ENCODE measurements around the gene MUC3A. TPM values are rescaled to one million over a fixed set of nuclear protein-coding genes. Genes with fewer than 3 reads are reported as not detected.
"Not testable (repeated sequence)": the region's sequence is repeated elsewhere in the genome, so short reads cannot be mapped to it uniquely, and the experiment has no call there.

MUC3A gene
- total RNA-seq, 3 donors from 2014 or later = under 0.01 to 0.29 (median 0.16) TPM

DNA sequence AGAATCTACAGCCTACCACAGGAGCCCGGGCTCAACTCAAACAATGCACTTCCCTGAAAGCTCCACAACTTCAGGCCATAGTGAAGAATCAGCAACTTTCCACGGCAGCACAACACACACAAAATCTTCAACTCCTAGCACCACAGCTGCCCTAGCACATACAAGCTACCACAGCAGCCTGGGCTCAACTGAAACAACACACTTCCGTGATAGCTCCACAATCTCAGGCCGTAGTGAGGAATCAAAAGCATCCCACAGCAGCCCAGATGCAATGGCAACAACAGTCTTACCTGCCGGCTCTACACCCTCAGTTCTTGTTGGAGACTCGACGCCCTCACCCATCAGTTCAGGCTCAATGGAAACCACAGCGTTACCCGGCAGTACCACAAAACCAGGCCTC, 42.3 kb downstream of the MUC3A start:
- no peaks in the 10 kb centered on the region for H3K36me3 ChIP-seq
- TF ChIP-seq POLR2AphosphoS5 (IDR thresholded peaks at IDR 0.05) (no peak), POLR2A (IDR thresholded peaks at IDR 0.05) (no peak)
- TF ChIP-seq, protein P1, sequence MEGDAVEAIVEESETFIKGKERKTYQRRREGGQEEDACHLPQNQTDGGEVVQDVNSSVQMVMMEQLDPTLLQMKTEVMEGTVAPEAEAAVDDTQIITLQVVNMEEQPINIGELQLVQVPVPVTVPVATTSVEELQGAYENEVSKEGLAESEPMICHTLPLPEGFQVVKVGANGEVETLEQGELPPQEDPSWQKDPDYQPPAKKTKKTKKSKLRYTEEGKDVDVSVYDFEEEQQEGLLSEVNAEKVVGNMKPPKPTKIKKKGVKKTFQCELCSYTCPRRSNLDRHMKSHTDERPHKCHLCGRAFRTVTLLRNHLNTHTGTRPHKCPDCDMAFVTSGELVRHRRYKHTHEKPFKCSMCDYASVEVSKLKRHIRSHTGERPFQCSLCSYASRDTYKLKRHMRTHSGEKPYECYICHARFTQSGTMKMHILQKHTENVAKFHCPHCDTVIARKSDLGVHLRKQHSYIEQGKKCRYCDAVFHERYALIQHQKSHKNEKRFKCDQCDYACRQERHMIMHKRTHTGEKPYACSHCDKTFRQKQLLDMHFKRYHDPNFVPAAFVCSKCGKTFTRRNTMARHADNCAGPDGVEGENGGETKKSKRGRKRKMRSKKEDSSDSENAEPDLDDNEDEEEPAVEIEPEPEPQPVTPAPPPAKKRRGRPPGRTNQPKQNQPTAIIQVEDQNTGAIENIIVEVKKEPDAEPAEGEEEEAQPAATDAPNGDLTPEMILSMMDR (IDR thresholded peaks at IDR 0.05) = no peak
- no peaks in the 10 kb centered on the region for H3K4me1 ChIP-seq
- H3K4me3 ChIP-seq = no peak overlapping the region
- no peak overlapping the region for H3K27ac ChIP-seq
- intact Hi-C loops (cut with DNase I; ENCODE audit: low total_unique reads) = no loop called here
- no peaks in the 10 kb centered on the region for H3K27me3 ChIP-seq
- no peaks in the 10 kb centered on the region for H3K9me3 ChIP-seq
- no peak for DNase-seq (ENCODE audit: low spot score in 2 of 2)

- H3K27me3 ChIP-seq; intact Hi-C loops (cut with DNase I; ENCODE audit: low total_unique reads); H3K9me3 ChIP-seq; H3K36me3 ChIP-seq; H3K4me3 ChIP-seq; H3K27ac ChIP-seq; DNase-seq (ENCODE audit: low spot score in 2 of 2); H3K4me1 ChIP-seq: not testable (repeated sequence)
These were observed 42.9 kb downstream of the MUC3A start for GRCh38 chr7:100992280-100992679.

- H3K27me3 ChIP-seq; H3K9me3 ChIP-seq; H3K36me3 ChIP-seq; H3K4me1 ChIP-seq; H3K27ac ChIP-seq; H3K4me3 ChIP-seq; intact Hi-C loops (cut with DNase I; ENCODE audit: low total_unique reads); DNase-seq (ENCODE audit: low spot score in 2 of 2): not testable (repeated sequence)
These were observed 45.3 kb downstream of the MUC3A start for GRCh38 chr7:100994671-100995070.

DNA sequence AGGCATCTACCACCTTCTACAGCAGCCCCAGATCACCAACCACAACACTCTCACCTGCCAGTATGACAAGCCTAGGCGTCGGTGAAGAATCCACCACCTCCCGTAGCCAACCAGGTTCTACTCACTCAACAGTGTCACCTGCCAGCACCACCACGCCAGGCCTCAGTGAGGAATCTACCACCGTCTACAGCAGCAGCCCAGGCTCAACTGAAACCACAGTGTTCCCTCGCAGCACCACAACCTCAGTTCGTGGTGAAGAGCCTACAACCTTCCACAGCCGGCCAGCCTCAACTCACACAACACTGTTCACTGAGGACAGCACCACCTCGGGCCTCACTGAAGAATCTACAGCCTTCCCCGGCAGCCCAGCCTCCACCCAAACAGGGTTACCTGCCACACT, 49.2 kb downstream of the MUC3A start:
- intact Hi-C loops (cut with DNase I; ENCODE audit: low total_unique reads); H3K4me1 ChIP-seq; H3K9me3 ChIP-seq; H3K4me3 ChIP-seq; H3K27me3 ChIP-seq; H3K36me3 ChIP-seq; DNase-seq (ENCODE audit: low spot score in 2 of 2); H3K27ac ChIP-seq: not testable (repeated sequence)

DNA sequence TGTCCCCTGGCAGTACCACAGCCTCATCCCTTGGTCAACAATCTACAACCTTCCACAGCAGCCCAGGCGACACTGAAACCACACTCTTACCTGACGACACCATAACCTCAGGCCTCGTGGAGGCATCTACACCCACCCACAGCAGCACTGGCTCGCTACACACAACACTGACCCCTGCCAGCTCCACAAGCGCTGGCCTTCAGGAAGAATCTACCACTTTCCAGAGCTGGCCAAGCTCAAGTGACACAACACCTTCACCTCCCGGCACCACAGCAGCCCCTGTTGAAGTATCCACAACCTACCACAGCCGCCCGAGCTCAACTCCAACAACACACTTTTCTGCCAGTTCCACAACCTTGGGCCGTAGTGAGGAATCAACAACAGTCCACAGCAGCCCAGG, 50.0 kb downstream of the MUC3A start:
- H3K36me3 ChIP-seq; DNase-seq (ENCODE audit: low spot score in 2 of 2); H3K27me3 ChIP-seq; H3K4me3 ChIP-seq; H3K27ac ChIP-seq; intact Hi-C loops (cut with DNase I; ENCODE audit: low total_unique reads); H3K4me1 ChIP-seq; H3K9me3 ChIP-seq: not testable (repeated sequence)

DNA sequence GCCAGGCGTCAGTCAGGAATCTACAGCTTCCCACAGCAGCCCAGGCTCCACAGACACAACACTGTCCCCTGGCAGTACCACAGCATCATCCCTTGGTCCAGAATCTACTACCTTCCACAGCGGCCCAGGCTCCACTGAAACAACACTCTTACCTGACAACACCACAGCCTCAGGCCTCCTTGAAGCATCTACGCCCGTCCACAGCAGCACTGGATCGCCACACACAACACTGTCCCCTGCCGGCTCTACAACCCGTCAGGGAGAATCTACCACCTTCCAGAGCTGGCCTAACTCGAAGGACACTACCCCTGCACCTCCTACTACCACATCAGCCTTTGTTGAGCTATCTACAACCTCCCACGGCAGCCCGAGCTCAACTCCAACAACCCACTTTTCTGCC, 50.7 kb downstream of the MUC3A start:
- intact Hi-C loops (cut with DNase I; ENCODE audit: low total_unique reads); H3K4me1 ChIP-seq; H3K27ac ChIP-seq; H3K9me3 ChIP-seq; H3K4me3 ChIP-seq; H3K27me3 ChIP-seq; H3K36me3 ChIP-seq; DNase-seq (ENCODE audit: low spot score in 2 of 2): not testable (repeated sequence)

GRCh38 chr7:101002333-101002732, 53.0 kb downstream of the MUC3A start:
- H3K27ac ChIP-seq; H3K4me1 ChIP-seq; H3K9me3 ChIP-seq; H3K4me3 ChIP-seq; intact Hi-C loops (cut with DNase I; ENCODE audit: low total_unique reads); DNase-seq (ENCODE audit: low spot score in 2 of 2); H3K27me3 ChIP-seq; H3K36me3 ChIP-seq: not testable (repeated sequence)

GRCh38 chr7:101007361-101007760, 58.0 kb downstream of the MUC3A start:
- H3K36me3 ChIP-seq; H3K27me3 ChIP-seq; H3K4me3 ChIP-seq; H3K27ac ChIP-seq; intact Hi-C loops (cut with DNase I; ENCODE audit: low total_unique reads); H3K4me1 ChIP-seq; H3K9me3 ChIP-seq; DNase-seq (ENCODE audit: low spot score in 2 of 2): not testable (repeated sequence)

- no peak for TF ChIP-seq POLR2A (IDR thresholded peaks at IDR 0.05)
- no peak for TF ChIP-seq POLR2AphosphoS5 (IDR thresholded peaks at IDR 0.05)
- TF ChIP-seq, protein P1 (IDR thresholded peaks at IDR 0.05) = no peak
- H3K4me1 ChIP-seq = no peaks in the 10 kb centered on the region
- no peak overlapping the region for H3K27ac ChIP-seq
- intact Hi-C loops (cut with DNase I; ENCODE audit: low total_unique reads) = no loop called here
- no peak for DNase-seq (ENCODE audit: low spot score in 2 of 2)
- no peak overlapping the region for H3K4me3 ChIP-seq
- no peaks in the 10 kb centered on the region for H3K36me3 ChIP-seq
- peaks cover 0 to 6% of the 10 kb centered on the region in 2 donors for H3K27me3 ChIP-seq
- no peaks in the 10 kb centered on the region for H3K9me3 ChIP-seq
These were observed 60.3 kb downstream of the MUC3A start for GRCh38 chr7:101009629-101010028.
